Measurements from ENCODE around the gene EML6. TPM values are rescaled to one million over a fixed set of nuclear protein-coding genes. Genes with fewer than 3 reads are reported as not detected.

The EML6 gene
- total and polyA plus RNA-seq, 10 of the 15 experiments (the other 5 are each of a cell fraction or from before 2014, with no cell fraction given) = 0.09 to 0.67 (median 0.21) TPM

- no peak for TF ChIP-seq ZZZ3 (IDR thresholded peaks at IDR 0.05; ENCODE audit: control insufficient read depth, insufficient read length, low read depth)
- TF ChIP-seq MTA2 (IDR thresholded peaks at IDR 0.05; ENCODE audit: low read depth) = peak; percentile 98
- no peak for TF ChIP-seq PRDM15 (CRISPR knock-in tag; IDR thresholded peaks at IDR 0.05)
- TF ChIP-seq MXI1 (IDR thresholded peaks at IDR 0.05; ENCODE audit: low read depth, low read length) = no peak
- TF ChIP-seq MYC (IDR thresholded peaks at IDR 0.05; ENCODE audit: insufficient read depth, insufficient read length, insufficient replicate concordance, low read length, severe bottlenecking) = no peak
- TF ChIP-seq IKZF1 (conservative IDR thresholded peaks at IDR 0.05) = peak; percentile 93
- TF ChIP-seq USF2 (IDR thresholded peaks at IDR 0.05; ENCODE audit: borderline replicate concordance, low read depth, low read length) = no peak
- no peak for TF ChIP-seq PAX8 (IDR thresholded peaks at IDR 0.05)
- peak; percentile 50 for TF ChIP-seq PKNOX1 (IDR thresholded peaks at IDR 0.05)
- TF ChIP-seq REST (IDR thresholded peaks at IDR 0.05; ENCODE audit: low read depth, low read length) = 0 out of 2 replicates have a peak, but pooled peaks have one; percentile 11
- TF ChIP-seq NFYA (IDR thresholded peaks at IDR 0.05; ENCODE audit: borderline replicate concordance, low read depth, low read length) = no peak
- peak; percentile 78; the same call in 1 of the 2 replicates for TF ChIP-seq ATF7 (IDR thresholded peaks at IDR 0.05; ENCODE audit: low read depth)
- no peak for TF ChIP-seq HCFC1 (IDR thresholded peaks at IDR 0.05; ENCODE audit: low read length)
- TF ChIP-seq SKIL (IDR thresholded peaks at IDR 0.05; ENCODE audit: low read depth, poor library complexity, severe bottlenecking) = no peak
- TF ChIP-seq TCF7 (IDR thresholded peaks at IDR 0.05; ENCODE audit: borderline replicate concordance) = no peak; the same call in 1 of the 2 replicates
- TF ChIP-seq NR2F1 (conservative IDR thresholded peaks at IDR 0.05) = peak; percentile 58
- TF ChIP-seq CBX5 (IDR thresholded peaks at IDR 0.05; ENCODE audit: low read depth) = no peak
- peak; percentile 83 for TF ChIP-seq ZBED1 (IDR thresholded peaks at IDR 0.05; ENCODE audit: borderline replicate concordance)
- no peak for TF ChIP-seq SREBF2 (IDR thresholded peaks at IDR 0.05; ENCODE audit: low read length)
These were observed 42.9 kb upstream of the EML6 start (continued) for GRCh38 chr2:54680397-54681041.

All from GM12878 (cell line).